ENCODE results near the gene STPG4. TPM values are rescaled to one million over a fixed set of nuclear protein-coding genes. Genes with fewer than 3 reads are reported as not detected.

The STPG4 gene
- total RNA-seq, 1 donor from 2014 or later = 2.9 TPM

DNA sequence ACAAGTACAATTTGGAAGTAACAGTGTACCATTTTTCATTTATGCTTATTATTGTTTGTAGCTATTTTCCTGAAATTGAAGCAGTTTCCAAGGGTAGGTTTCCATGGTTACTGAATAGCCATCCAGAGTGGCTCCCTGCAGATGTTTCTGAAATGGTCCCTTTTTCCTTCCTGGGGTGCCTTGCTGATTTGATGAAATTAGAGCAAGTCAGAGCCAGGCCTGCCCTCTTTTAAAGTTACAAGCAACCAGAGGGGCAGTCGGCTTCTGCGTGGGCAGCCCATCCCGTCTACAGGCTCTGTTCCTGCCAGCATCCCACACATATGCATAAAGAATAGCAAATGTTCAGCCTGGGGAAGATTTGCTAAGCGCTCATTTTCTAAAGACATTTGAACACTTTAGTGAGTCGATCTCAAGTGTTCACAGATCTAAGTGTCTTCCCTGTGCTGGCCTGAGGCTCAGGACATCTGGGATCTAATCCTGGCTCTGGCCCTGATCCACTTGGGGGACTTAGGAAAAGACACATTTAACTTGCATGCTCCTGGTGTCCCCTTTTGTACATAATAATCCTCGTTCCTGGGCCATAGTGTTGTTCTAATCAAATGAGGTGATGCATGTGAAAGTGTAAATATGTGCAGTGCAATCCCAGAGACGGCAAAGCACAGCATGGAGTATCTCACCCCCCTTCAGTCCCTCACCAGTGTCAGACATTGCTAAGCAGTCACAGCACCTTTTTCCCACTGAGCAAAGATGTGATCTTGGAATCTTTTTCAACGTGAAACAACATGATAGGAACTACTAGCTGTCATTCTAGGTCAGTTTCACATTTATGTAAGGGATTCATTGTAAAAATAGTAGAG lies 92.2 kb downstream of the STPG4 start:
- no peaks in the 10 kb centered on the region for H3K27me3 ChIP-seq
- H3K36me3 ChIP-seq = peaks cover 0 to 17% of the 10 kb centered on the region in 2 donors
- H3K4me3 ChIP-seq = no peak overlapping the region
- TF ChIP-seq POLR2A (IDR thresholded peaks at IDR 0.05) (no peak), POLR2AphosphoS5 (IDR thresholded peaks at IDR 0.05; ENCODE audit: insufficient read depth in 1 of 2, low read depth in 1 of 2) (no peak)
- TF ChIP-seq, protein P1, sequence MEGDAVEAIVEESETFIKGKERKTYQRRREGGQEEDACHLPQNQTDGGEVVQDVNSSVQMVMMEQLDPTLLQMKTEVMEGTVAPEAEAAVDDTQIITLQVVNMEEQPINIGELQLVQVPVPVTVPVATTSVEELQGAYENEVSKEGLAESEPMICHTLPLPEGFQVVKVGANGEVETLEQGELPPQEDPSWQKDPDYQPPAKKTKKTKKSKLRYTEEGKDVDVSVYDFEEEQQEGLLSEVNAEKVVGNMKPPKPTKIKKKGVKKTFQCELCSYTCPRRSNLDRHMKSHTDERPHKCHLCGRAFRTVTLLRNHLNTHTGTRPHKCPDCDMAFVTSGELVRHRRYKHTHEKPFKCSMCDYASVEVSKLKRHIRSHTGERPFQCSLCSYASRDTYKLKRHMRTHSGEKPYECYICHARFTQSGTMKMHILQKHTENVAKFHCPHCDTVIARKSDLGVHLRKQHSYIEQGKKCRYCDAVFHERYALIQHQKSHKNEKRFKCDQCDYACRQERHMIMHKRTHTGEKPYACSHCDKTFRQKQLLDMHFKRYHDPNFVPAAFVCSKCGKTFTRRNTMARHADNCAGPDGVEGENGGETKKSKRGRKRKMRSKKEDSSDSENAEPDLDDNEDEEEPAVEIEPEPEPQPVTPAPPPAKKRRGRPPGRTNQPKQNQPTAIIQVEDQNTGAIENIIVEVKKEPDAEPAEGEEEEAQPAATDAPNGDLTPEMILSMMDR (IDR thresholded peaks at IDR 0.05) = no peak
- peak overlapping the region; percentile 37 for H3K27ac ChIP-seq
- intact Hi-C loops (cut with DNase I) = no loop called here
- H3K4me1 ChIP-seq = peaks cover 80% of the 10 kb centered on the region
- no peak for DNase-seq (ENCODE audit: extremely low spot score in 2 of 2)
- no peaks in the 10 kb centered on the region for H3K9me3 ChIP-seq

DNA sequence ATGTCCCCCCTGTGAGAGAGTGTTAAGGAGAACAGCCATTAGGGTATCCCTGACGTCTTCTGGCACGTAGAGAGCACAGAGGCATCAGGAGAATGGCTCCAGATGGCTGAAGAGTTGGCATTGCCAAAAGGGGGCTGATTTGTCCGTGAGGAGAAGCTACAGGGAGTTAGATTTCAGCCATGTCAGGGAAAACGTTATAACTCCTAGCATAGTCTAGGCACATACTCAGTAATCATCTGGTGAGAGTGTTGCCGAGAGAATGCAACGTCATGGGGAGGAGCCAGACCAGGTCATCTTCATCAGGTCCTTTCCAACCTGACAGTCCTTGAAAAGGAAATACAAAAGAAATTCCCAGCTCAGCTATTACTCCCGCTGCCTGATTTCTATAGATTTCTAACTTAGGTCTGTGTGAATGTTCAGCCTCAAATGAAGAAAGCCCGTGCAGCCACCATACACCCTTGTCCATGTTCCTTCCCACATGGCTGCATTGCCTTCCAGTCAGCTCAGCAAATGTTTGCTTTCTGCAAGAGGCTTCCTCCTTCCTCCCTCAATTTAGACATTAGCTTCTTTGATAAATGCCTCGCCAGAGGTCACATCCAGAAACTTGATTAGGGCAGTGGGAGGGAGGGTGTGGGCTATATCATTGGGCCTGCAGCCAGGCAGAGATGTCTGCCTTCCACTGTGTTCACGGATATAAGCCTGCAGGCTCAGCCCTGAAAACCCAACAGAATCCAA lies 93.0 kb downstream of the STPG4 start:
- Histone ChIP-seq H3K4me1 (peaks cover 80% of the 10 kb centered on the region), H3K27me3 (no peaks in the 10 kb centered on the region), H3K36me3 (peaks cover 0 to 17% of the 10 kb centered on the region in 2 donors), H3K4me3 (no peak overlapping the region), H3K27ac (peak overlapping the region; percentile 3), H3K9me3 (no peaks in the 10 kb centered on the region)
- DNase-seq (ENCODE audit: extremely low spot score in 2 of 2) = no peak
- TF ChIP-seq, protein P1 (IDR thresholded peaks at IDR 0.05) = no peak
- TF ChIP-seq POLR2AphosphoS5 (IDR thresholded peaks at IDR 0.05; ENCODE audit: insufficient read depth in 1 of 2, low read depth in 1 of 2) (no peak), POLR2A (IDR thresholded peaks at IDR 0.05) (no peak)
- intact Hi-C loops (cut with DNase I) = no loop called here

DNA sequence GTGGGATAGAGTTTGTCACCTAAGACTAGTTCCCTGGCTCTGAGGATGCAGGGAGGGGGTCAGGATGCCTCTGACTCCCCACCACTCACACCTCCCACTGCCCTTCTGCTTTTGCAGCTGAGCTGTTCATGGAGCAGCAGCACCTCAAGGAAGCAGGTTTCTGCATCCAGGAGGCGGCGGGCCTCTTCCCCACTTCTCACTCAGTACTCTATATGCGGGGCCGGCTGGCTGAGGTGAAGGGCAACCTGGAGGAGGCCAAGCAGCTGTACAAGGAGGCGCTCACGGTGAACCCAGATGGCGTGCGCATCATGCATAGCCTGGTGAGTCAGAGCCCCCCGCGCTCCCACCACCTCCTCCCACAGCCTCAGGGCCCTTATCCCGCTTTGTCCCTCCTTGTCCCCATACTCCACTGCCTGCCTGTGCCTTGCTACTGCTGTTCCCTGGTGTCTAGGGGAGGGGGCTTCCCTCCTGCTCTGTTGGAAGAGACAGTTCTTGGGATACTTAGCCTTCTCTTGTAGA lies 94.4 kb downstream of the STPG4 start:
- no peaks in the 10 kb centered on the region for H3K9me3 ChIP-seq
- TF ChIP-seq POLR2A (IDR thresholded peaks at IDR 0.05) = no peak
- TF ChIP-seq, protein P1 (IDR thresholded peaks at IDR 0.05) = no peak
- TF ChIP-seq POLR2AphosphoS5 (IDR thresholded peaks at IDR 0.05; ENCODE audit: insufficient read depth in 1 of 2, low read depth in 1 of 2) = no peak
- no peak overlapping the region for H3K4me3 ChIP-seq
- DNase-seq (ENCODE audit: extremely low spot score in 2 of 2) = no peak
- H3K27me3 ChIP-seq = no peaks in the 10 kb centered on the region
- peaks cover 0 to 17% of the 10 kb centered on the region in 2 donors for H3K36me3 ChIP-seq
- intact Hi-C loops (cut with DNase I) = no loop called here
- H3K27ac ChIP-seq = peak overlapping the region; percentile 14
- peaks cover 86% of the 10 kb centered on the region for H3K4me1 ChIP-seq

DNA sequence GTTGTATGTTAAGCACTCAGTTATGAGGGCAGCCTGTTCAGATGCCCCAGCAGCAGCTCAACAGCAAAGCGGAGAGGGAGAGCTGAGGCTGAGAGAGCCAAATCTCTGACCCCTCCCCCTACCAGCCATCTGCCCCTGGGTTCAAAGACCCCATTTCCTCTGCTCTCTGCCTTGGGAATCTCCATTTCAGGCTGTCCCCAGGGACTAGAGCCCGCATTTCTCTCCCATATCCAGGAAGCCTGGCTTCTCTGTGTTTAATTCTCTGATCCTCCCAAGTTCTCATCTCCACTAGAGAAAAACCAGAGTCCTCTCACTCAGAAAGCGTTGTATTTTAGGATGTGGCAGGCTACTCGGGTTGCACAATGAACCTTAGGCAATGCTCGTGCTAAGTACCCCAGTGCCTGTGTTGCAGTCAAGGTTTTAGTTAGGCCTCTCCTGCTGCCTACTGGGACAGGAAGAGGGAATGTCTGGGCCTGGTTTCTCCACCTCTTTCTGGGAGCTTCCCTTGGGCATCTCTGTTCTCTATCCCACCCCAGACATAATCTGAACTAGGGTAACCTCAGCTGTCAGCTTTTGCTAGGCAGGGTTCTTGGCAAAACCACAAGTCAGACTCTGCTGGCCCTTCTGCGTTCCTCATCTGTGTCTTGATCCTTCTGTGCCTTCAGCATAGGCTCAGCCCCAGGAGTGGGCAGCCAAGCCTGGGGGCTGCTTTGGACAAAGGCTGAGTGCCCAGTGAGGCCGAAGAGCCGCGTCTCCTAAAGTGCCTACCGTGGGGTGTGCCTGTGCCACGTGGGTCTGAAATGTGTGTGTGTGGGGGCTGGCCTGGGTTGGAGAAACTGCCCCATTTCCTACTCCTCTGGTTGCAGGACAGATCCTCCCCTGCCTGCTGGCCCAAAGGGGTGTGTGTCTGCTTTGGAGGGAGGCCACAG lies 96.8 kb downstream of the STPG4 start:
- Histone ChIP-seq H3K4me3 (no peak overlapping the region), H3K27ac (peak overlapping the region; percentile 90), H3K4me1 (peaks cover 76% of the 10 kb centered on the region), H3K36me3 (peaks cover 0 to 24% of the 10 kb centered on the region in 2 donors), H3K9me3 (no peaks in the 10 kb centered on the region), H3K27me3 (no peaks in the 10 kb centered on the region)
- intact Hi-C loops (cut with DNase I) = no loop called here
- no peak for DNase-seq (ENCODE audit: extremely low spot score in 2 of 2)
- TF ChIP-seq POLR2A (IDR thresholded peaks at IDR 0.05) = no peak
- TF ChIP-seq, protein P1 (IDR thresholded peaks at IDR 0.05) = no peak
- TF ChIP-seq POLR2AphosphoS5 (IDR thresholded peaks at IDR 0.05; ENCODE audit: insufficient read depth in 1 of 2, low read depth in 1 of 2) = peak; percentile 30 to 46
